ENCODE measurements around the gene PRRT1. TPM values are rescaled to one million over a fixed set of nuclear protein-coding genes. Genes with fewer than 3 reads are reported as not detected.

PRRT1 gene
- total RNA-seq, 2 experiments from 2014 or later: 0.47 to 2.4 TPM

DNA sequence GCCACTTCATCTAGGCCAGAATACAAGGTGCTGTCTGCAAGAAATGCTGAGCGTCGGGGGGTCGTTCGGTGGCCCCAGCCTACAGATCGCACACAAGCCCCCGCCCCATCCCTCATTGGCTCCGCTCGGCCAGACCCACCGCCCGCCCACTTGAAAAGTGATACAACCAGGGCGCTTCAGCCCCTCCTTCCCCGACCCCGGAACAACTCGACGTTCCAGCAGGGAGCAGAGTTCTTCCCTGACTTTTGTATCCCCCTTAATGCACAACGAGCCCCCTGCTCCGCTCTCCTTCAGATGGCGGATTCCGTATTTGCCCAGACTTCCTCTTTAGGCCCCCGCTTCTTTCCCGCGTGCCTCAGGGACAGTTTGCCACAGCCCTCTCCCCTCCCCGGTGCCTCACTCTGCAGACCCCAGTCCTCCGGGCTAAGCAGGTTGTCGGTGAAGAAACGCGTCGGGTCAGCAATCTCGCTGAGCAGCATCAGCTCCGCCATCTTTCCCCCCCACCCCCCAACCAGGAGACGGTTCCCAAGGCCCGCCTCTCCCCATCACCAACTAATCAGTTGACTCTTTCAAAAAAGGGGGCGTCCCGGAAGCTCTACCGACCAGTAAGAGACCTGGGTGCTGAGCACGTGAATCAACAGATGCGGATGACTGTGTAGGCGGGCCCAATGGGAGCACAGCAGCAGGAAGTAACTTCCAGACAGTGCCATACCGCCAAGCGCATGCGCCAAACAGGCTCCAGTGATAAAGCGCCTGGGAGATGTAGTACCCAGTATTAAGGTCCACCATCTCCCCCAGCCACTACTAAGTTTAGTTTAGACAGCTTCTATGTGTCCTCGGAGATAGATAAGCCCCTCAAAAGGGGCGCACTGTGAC, 23.8 kb downstream of the PRRT1 start, which contains the start of gene ATF6B:
Gene ATF6B, minus strand, starts transcription at position 530 of the 876 bp plus-strand sequence. Its CDS starts 39 bp downstream, at position 491.
- POLR2A ChIA-PET: interaction anchor here (0.6 to 1.8 kb wide), 7 partner anchors 27 to 844 kb away, joined by 3 to 5 read pairs (median 4); partner anchors contain the start of gene GPSM3
- no TSS peak for BruUV-seq (replicated peaks)
- Histone ChIP-seq H3K9me2 (ENCODE audit: insufficient read depth, low read length) (no peaks in the 10 kb centered on the region), H3K4me2 (ENCODE audit: low read length) (peak within 1 kb of the TSS; percentile 97), H3K79me2 (ENCODE audit: insufficient read depth, low read depth, low read length) (peaks cover 30% of the 10 kb centered on the region; the same call in 1 of the 2 replicates), H3K36me3 (ENCODE audit: insufficient read depth, low read length) (peaks cover 36% of the 10 kb centered on the region), H2AFZ (ENCODE audit: low read length) (peak within 1 kb of the TSS; percentile 14; the same call in 1 of the 2 replicates), H3K27ac (ENCODE audit: low read depth, low read length, poor library complexity, severe bottlenecking) (peak within 1 kb of the TSS; percentile 49), H3K4me3 (ENCODE audit: low read depth, low read length, poor library complexity, severe bottlenecking) (peak within 1 kb of the TSS; percentile 79), H3K4me1 (ENCODE audit: insufficient read depth, low read length, poor library complexity, severe bottlenecking) (peaks cover 29% of the 10 kb centered on the region), H3K9me3 (ENCODE audit: low read length) (no peaks in the 10 kb centered on the region), H4K20me1 (ENCODE audit: insufficient read depth, low read length) (no peaks in the 10 kb centered on the region)
- intact Hi-C loops (cut with micrococcal nuclease; ENCODE audit: unreplicated experiment): no loop called here
- CTCF ChIA-PET (ENCODE audit: unreplicated experiment): interaction anchor here (1.4 to 1.5 kb wide), 2 partner anchors 9 to 27 kb away, joined by 7 read pairs; no protein-coding TSS in a partner anchor
- TF ChIP-seq EZH2phosphoT487 (IDR thresholded peaks at IDR 0.05; ENCODE audit: borderline replicate concordance, low read depth, low read length) (no peak), CTCF (conservative IDR thresholded peaks at IDR 0.05; ENCODE audit: low read length) (no peak)
- DNase-seq (ENCODE audit: low spot score): peak; percentile 99

GRCh38 chr6:32127409-32127716, 24.4 kb downstream of the PRRT1 start:
- Histone ChIP-seq H3K4me1 (ENCODE audit: insufficient read depth, low read length, poor library complexity, severe bottlenecking) (peaks cover 29% of the 10 kb centered on the region), H4K20me1 (ENCODE audit: insufficient read depth, low read length) (no peaks in the 10 kb centered on the region), H3K36me3 (ENCODE audit: insufficient read depth, low read length) (peaks cover 39% of the 10 kb centered on the region), H3K9me3 (ENCODE audit: low read length) (no peaks in the 10 kb centered on the region), H3K27ac (ENCODE audit: low read depth, low read length, poor library complexity, severe bottlenecking) (peak overlapping the region; percentile 49), H2AFZ (ENCODE audit: low read length) (peak overlapping the region; percentile 14; the same call in 1 of the 2 replicates), H3K9me2 (ENCODE audit: insufficient read depth, low read length) (no peaks in the 10 kb centered on the region), H3K79me2 (ENCODE audit: insufficient read depth, low read depth, low read length) (peaks cover 30% of the 10 kb centered on the region; the same call in 1 of the 2 replicates), H3K4me3 (ENCODE audit: low read depth, low read length, poor library complexity, severe bottlenecking) (peak overlapping the region; percentile 79), H3K4me2 (ENCODE audit: low read length) (peak overlapping the region; percentile 82)
- no peak for DNase-seq (ENCODE audit: low spot score)
- ChIA-PET CTCF (ENCODE audit: unreplicated experiment) (interaction anchor here (1.4 kb wide), 1 partner anchor 27 kb away, joined by 7 read pairs; no protein-coding TSS in a partner anchor), POLR2A (interaction anchor here (1.8 kb wide), 1 partner anchor 65 kb away, joined by 4 read pairs; the partner anchor contains the start of gene GPSM3)
- intact Hi-C loops (cut with micrococcal nuclease; ENCODE audit: unreplicated experiment): no loop called here
- BruUV-seq (replicated peaks): no TSS peak
- TF ChIP-seq EZH2phosphoT487 (IDR thresholded peaks at IDR 0.05; ENCODE audit: borderline replicate concordance, low read depth, low read length): no peak

- Histone ChIP-seq H3K4me1 (ENCODE audit: insufficient read depth, low read length, poor library complexity, severe bottlenecking) (peaks cover 29% of the 10 kb centered on the region), H4K20me1 (ENCODE audit: insufficient read depth, low read length) (no peaks in the 10 kb centered on the region), H3K9me3 (ENCODE audit: low read length) (no peaks in the 10 kb centered on the region), H3K9me2 (ENCODE audit: insufficient read depth, low read length) (no peaks in the 10 kb centered on the region), H3K4me2 (ENCODE audit: low read length) (peak overlapping the region; percentile 82), H2AFZ (ENCODE audit: low read length) (no peak overlapping the region), H3K27ac (ENCODE audit: low read depth, low read length, poor library complexity, severe bottlenecking) (no peak overlapping the region), H3K4me3 (ENCODE audit: low read depth, low read length, poor library complexity, severe bottlenecking) (peak overlapping the region; percentile 79), H3K36me3 (ENCODE audit: insufficient read depth, low read length) (peaks cover 43% of the 10 kb centered on the region), H3K79me2 (ENCODE audit: insufficient read depth, low read depth, low read length) (peaks cover 30% of the 10 kb centered on the region; the same call in 1 of the 2 replicates)
- BruUV-seq (replicated peaks): no TSS peak
- DNase-seq (ENCODE audit: low spot score): no peak
- TF ChIP-seq EZH2phosphoT487 (IDR thresholded peaks at IDR 0.05; ENCODE audit: borderline replicate concordance, low read depth, low read length) (no peak), CTCF (conservative IDR thresholded peaks at IDR 0.05; ENCODE audit: low read length) (no peak)
- ChIA-PET CTCF (ENCODE audit: unreplicated experiment) (interaction anchor here (1.4 kb wide), 1 partner anchor 28 kb away, joined by 7 read pairs; no protein-coding TSS in a partner anchor), POLR2A (no interaction called here)
- intact Hi-C loops (cut with micrococcal nuclease; ENCODE audit: unreplicated experiment): no loop called here
Measured at GRCh38 chr6:32126880-32127279, 24.9 kb downstream of the PRRT1 start.

Data from OCI-LY7 (cell line).